Upper lobe of left lung (tissue), 6 donors: Measurements from ENCODE around the gene KNSTRN. TPM values are rescaled to one million over a fixed set of nuclear protein-coding genes. Genes with fewer than 3 reads are reported as not detected.
A peak's percentile ranks its signal among the peaks of the same experiment; 100 is the strongest.

ENCODE experiments used
- ATAC-seq, 2 donors: fragments of 200-7000 bp; cut with Tn5 transposase; one replicate each; pipeline ENCODE4 v1.9.1; 2022; ENCODE audit warnings: mild to moderate bottlenecking in 2 of 2, moderate library complexity in 2 of 2; ENCODE audit not compliant: low FRiP score in 2 of 2
- DNase-seq, 2 donors: peaks; one replicate each; pipeline ENCODE4 v3.0.0-alpha.2; 2019 to 2020
- H3K27ac ChIP-seq, 4 donors: fragments of 200-600 bp; sonication (generic); one replicate each; pipeline ENCODE4 v1.5.1; 2016 to 2019
- H3K27me3 ChIP-seq, 4 donors: fragments of 200-600 bp; sonication (generic); one replicate each; pipeline ENCODE4 v1.5.1; 2017 to 2019
- H3K36me3 ChIP-seq, 4 donors: fragments of 200-600 bp; sonication (generic); one replicate each; pipeline ENCODE4 v1.5.1; 2016 to 2019
- H3K4me1 ChIP-seq, 4 donors: fragments of 200-600 bp; sonication (generic); one replicate each; pipeline ENCODE4 v1.5.1; 2018 to 2019
- H3K4me3 ChIP-seq, 4 donors: fragments of 200-600 bp; sonication (generic); one replicate each; pipeline ENCODE4 v1.5.1; 2017 to 2019; ENCODE audit warnings: mild to moderate bottlenecking in 2 of 4, moderate library complexity in 1 of 4
- H3K9me3 ChIP-seq, 4 donors: fragments of 200-600 bp; sonication (generic); one replicate each; pipeline ENCODE4 v1.5.1; 2018 to 2019
- EP300 ChIP-seq, 4 donors: sonication (generic); formaldehyde crosslinking; IDR thresholded peaks; one replicate each; pipeline ENCODE4 v1.5.1; 2017; ENCODE audit warnings: antibody characterized with exemption in 4 of 4, control low read depth in 2 of 4
- POLR2A ChIP-seq, 4 donors: fragments of 450-650 bp; IDR thresholded peaks; one replicate each; pipeline ENCODE4 v1.5.1; 2016 to 2017; ENCODE audit warnings: antibody characterized with exemption in 4 of 4, mild to moderate bottlenecking in 2 of 4
- POLR2AphosphoS5 ChIP-seq, 2 donors: sonication (generic); formaldehyde crosslinking; IDR thresholded peaks; one replicate each; pipeline ENCODE4 v1.5.1; 2017; ENCODE audit warnings: antibody characterized with exemption in 2 of 2
- WGBS, 2 donors: methylation state at CpG; one replicate each; pipeline ENCODE4 v1.1.5; 2017 to 2018; 5-methylcytosine and 5-hydroxymethylcytosine counted together
- total RNA-seq, 6 donors: library from RNA; depleted of rRNA in 4 of 6; stranded (reverse); fragments of >200 nt in 4 of 6; gene quantifications; one replicate each; pipeline versions ENCODE4 v1.1.0 to v1.2.1, GENCODE V29; 2016 to 2021
- TF ChIP-seq, protein P1 (sequence below), 6 experiments: fragments of 450-650 bp in 4 of 6; fragments of 200-600 bp in 2 of 6; sonication (generic) in 2 of 6; IDR thresholded peaks; one replicate each; pipeline ENCODE4 v1.5.1; 2016 to 2019; ENCODE audit warnings: antibody characterized with exemption in 6 of 6
- donor health status: DM: no; HTN: no; CAD: no; lungs with moderate emphysema.
- donor health status: DM: no; HTN: yes; CAD: no; lungs with severe emphysema.

The KNSTRN gene
- total RNA-seq, 6 donors from 2014 or later, result 10.6 to 27.6 (median 17.3) TPM

DNA sequence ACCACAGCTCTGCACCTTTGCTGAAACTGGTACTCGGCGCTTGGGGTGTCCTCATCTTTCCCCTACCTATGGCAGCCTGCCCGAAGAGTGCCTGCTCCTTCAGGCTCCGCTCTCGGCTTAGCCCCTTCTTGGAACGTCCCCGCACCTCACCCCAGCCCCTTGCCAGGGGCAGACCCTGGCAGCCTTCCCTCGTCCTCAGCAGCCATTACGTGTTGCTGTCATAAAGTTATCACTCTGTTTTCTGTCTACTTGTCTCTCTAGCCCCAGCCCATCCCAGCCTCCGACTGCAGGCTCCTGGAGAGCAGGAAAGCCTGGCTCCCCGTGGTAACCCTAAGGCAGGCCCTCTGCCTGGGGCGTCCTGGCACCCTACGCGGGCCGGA is 53.2 kb downstream of the KNSTRN start:
- TF ChIP-seq POLR2AphosphoS5 (IDR thresholded peaks at IDR 0.05) (no peak), POLR2A (IDR thresholded peaks at IDR 0.05) (no peak), EP300 (IDR thresholded peaks at IDR 0.05) (no peak)
- TF ChIP-seq, protein P1, sequence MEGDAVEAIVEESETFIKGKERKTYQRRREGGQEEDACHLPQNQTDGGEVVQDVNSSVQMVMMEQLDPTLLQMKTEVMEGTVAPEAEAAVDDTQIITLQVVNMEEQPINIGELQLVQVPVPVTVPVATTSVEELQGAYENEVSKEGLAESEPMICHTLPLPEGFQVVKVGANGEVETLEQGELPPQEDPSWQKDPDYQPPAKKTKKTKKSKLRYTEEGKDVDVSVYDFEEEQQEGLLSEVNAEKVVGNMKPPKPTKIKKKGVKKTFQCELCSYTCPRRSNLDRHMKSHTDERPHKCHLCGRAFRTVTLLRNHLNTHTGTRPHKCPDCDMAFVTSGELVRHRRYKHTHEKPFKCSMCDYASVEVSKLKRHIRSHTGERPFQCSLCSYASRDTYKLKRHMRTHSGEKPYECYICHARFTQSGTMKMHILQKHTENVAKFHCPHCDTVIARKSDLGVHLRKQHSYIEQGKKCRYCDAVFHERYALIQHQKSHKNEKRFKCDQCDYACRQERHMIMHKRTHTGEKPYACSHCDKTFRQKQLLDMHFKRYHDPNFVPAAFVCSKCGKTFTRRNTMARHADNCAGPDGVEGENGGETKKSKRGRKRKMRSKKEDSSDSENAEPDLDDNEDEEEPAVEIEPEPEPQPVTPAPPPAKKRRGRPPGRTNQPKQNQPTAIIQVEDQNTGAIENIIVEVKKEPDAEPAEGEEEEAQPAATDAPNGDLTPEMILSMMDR (IDR thresholded peaks at IDR 0.05), result no peak
- Histone ChIP-seq H3K4me1 (peaks cover 30 to 39% (median 32%) of the 10 kb centered on the region in 4 donors), H3K36me3 (no peaks in the 10 kb centered on the region), H3K9me3 (no peaks in the 10 kb centered on the region), H3K27ac (no peak overlapping the region), H3K27me3 (peaks cover 0 to 34% (median 14%) of the 10 kb centered on the region in 4 donors), H3K4me3 (peak overlapping the region in 3 of 4 donors; percentile 27 to 45 (median 40))
- ATAC-seq, result no peak
- WGBS, 2 donors, result 8 to 9% methylated on average over 13 to 14 of the region's 15 CpGs
- no peak for DNase-seq

DNA sequence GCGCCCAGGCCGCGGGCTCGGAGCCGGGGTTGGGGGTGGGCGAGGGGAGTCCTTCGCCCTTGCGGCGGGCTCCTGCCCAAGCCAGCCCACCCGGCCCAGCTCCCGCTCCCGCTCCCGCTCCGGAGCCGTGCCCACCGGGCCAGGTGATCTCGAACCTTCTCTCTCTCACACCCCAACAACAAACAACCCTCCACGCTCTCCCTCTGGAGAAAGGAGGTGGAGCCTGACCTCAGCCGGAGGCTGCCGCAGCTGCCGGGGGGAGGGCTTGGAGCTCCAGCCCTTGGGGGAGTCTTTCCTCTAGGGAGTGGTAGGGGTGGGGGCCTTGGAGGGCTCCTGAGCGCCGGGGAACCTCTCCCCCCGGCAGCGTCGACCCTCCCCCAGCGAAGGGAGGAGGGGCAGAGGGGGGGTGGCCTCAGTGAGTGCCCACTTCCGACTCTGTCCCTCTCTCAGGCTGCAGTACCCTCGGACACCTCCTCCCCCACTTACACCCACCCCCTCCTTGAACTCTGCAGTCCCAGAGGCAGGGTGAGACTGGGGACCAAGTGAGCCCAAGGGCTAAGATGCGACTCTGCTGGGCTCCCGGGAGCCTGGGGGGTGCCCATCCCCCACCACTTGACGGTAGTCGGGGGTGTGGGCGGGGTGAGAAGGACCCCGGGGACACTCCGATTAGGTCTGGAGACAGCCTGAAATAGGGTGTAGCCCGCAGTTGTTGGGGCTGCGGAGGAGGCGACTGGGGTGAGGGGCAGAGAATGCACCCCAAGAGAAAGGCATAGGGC is 53.8 kb downstream of the KNSTRN start:
- TF ChIP-seq POLR2A (IDR thresholded peaks at IDR 0.05), result no peak
- ATAC-seq (no peak), DNase-seq (peak in 1 of 2 donors; percentile 81)
- peaks cover 30 to 39% (median 32%) of the 10 kb centered on the region in 4 donors for H3K4me1 ChIP-seq
- H3K36me3 ChIP-seq, result no peaks in the 10 kb centered on the region
- WGBS, 2 donors, result 1 to 2% methylated on average over 6 to 37 of the region's 39 CpGs
- H3K9me3 ChIP-seq, result no peaks in the 10 kb centered on the region
- no peak overlapping the region for H3K27ac ChIP-seq
- peak overlapping the region in 3 of 4 donors; percentile 27 to 45 (median 40) for H3K4me3 ChIP-seq
- H3K27me3 ChIP-seq, result peaks cover 0 to 34% (median 14%) of the 10 kb centered on the region in 4 donors

DNA sequence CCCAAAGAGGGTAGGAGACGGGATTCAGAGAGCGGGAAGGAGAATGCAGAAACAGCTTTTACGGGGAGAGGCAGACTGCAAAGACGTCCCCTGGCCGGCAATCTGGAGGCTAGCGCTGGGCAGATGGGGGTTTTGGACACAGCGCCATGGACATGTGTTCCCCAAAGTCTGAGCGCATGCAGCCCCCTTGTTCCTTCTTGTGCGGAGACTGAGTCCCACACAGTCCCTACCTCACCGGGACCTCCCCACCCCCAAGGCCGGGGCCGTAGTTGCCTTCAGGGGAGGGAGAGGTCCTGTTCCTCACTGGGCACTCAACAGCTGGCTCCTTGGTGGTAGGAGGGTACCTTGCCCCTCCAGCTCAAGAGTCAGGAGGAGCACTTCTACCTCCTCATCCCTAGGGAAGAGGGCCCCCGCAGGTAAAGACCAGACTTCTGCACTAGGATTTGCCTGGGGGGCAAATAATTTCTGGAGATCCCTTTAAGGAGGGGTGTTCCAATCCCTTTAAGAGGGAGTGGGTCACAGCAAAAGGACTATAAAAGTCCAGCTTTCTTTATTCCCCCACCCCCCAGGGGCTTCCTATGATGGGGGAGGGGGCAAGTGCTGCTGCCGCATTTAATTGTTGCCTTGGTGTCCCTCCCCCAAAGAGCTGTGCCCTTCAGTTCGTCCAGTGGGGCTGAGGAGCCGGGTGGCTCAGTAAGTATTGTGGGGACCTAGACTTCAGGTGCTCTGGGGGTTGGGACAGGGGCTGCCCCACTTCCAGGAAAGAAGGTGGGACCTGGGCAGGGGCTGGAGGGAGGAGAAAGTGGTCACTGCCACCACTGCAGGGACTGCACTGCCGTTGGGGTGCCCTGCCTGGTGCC is 54.6 kb downstream of the KNSTRN start:
- Histone ChIP-seq H3K9me3 (no peaks in the 10 kb centered on the region), H3K36me3 (no peaks in the 10 kb centered on the region), H3K4me3 (peak overlapping the region in 3 of 4 donors; percentile 27 to 45 (median 40)), H3K27ac (no peak overlapping the region), H3K27me3 (peaks cover 0 to 34% (median 14%) of the 10 kb centered on the region in 4 donors), H3K4me1 (peaks cover 30 to 43% (median 34%) of the 10 kb centered on the region in 4 donors)
- 14 to 23% methylated on average over 11 to 17 of the region's 17 CpGs for whole genome bisulfite sequencing, 2 donors
- TF ChIP-seq EP300 (IDR thresholded peaks at IDR 0.05), result no peak
- TF ChIP-seq POLR2AphosphoS5 (IDR thresholded peaks at IDR 0.05), result no peak
- TF ChIP-seq, protein P1 (IDR thresholded peaks at IDR 0.05), result no peak
- TF ChIP-seq POLR2A (IDR thresholded peaks at IDR 0.05), result no peak
- no peak for ATAC-seq
- DNase-seq, result no peak

DNA sequence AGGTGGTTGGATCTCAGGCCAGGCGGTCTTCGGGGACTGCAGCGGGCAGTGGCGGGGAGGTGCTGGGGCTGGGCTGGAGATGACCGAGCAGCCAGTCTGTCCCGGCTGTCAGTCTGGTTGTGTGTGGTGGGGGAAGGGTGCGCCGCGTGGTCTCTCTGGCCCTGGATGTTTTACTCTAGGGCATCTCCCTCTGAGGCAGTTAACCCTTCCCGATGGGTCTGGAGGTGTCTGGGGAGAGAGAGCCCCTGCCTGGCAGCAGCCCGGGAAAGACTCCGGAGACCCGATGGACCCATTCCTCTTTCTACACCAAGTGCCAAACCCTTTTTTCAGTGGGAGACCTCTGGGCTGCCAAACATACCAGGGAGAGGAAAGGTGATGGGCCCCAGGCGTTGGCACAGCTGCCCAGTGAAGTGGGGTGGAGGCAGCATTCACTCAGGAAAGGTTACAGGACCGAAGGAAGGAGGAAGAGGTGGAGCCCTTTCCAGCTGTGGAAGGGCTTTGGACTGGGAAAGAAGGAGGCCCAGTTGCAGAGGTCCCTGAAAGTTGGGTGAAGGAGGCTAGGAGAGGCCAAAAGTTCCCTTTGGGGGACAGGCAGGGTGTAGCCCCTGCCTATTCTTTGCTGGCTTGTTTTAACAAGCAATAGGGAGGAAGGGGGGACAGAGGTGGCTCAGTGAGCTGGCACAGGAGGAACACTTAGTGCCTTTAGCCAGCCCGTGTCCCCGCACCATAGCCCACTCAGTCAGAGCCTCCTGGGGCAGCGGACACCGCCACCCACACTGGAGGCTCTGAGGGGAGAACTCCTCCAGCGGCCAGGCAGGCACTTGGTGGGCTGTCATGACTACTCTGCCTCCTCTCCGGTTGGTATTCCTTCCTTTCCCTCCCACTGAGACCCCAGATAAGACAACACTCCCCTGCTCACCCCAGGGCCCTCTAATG is 55.5 kb downstream of the KNSTRN start:
- Histone ChIP-seq H3K4me1 (peaks cover 38 to 52% (median 42%) of the 10 kb centered on the region in 4 donors), H3K27me3 (peaks cover 0 to 34% (median 14%) of the 10 kb centered on the region in 4 donors)

DNA sequence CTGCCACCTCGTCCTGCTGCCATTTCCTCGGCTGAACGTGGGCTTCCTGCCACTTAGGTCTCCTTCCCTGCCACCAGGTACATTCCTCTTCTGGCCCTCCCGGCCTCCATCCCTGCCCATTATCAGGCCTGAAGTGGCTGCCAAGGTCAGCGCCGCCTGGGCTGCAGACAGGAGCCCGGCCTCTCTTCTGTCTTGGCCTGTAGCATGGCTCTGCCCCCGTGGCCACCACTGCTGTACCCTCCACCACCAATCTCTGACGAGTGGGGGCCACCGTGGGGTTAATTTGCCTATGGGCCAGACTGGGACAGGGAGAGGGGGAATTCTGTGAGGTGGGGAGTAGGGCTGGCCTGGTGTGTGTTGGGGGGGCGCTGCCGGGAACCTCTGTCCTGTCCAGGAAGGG is 56.2 kb downstream of the KNSTRN start:
- no peak overlapping the region for H3K4me3 ChIP-seq
- WGBS, 2 donors, result 63 to 75% methylated on average over 12 of the region's 12 CpGs
- H3K36me3 ChIP-seq, result no peaks in the 10 kb centered on the region
- H3K27me3 ChIP-seq, result peaks cover 0 to 34% (median 14%) of the 10 kb centered on the region in 4 donors
- H3K27ac ChIP-seq, result no peak overlapping the region
- ATAC-seq (no peak), DNase-seq (peak in 1 of 2 donors; percentile 64)
- TF ChIP-seq POLR2A (IDR thresholded peaks at IDR 0.05) (no peak), POLR2AphosphoS5 (IDR thresholded peaks at IDR 0.05) (no peak), EP300 (IDR thresholded peaks at IDR 0.05) (no peak)
- TF ChIP-seq, protein P1 (IDR thresholded peaks at IDR 0.05), result no peak
- H3K4me1 ChIP-seq, result peaks cover 39 to 59% (median 46%) of the 10 kb centered on the region in 4 donors
- no peaks in the 10 kb centered on the region for H3K9me3 ChIP-seq

More for the DNA sequence above, 55.5 kb downstream of the KNSTRN start:
- WGBS, 2 donors, result 51 to 84% methylated on average over 8 to 18 of the region's 21 CpGs
- TF ChIP-seq EP300 (IDR thresholded peaks at IDR 0.05), result no peak
- no peak for TF ChIP-seq POLR2A (IDR thresholded peaks at IDR 0.05)
- Histone ChIP-seq H3K27ac (no peak overlapping the region), H3K9me3 (no peaks in the 10 kb centered on the region), H3K36me3 (no peaks in the 10 kb centered on the region), H3K4me3 (no peak overlapping the region)
- peak in 1 of 2 donors; percentile 69 for DNase-seq
- no peak for ATAC-seq
